MM.1S (cell line): ENCODE data around the gene TRIM14.

ENCODE experiments used
- DNase-seq: peaks from one replicate; pipeline ENCODE4 v3.0.0-alpha.2; 2015
- H2AFZ ChIP-seq: fragments of 300-600 bp; sonication (generic); 2 replicates; pipeline ENCODE4 v1.6.0; 2016; ENCODE audit warnings: antibody characterized with exemption, low read length
- H3F3A ChIP-seq: fragments of 300-600 bp; sonication (generic); 2 replicates; pipeline ENCODE4 v1.6.1; 2016; ENCODE audit warnings: mild to moderate bottlenecking, antibody characterized with exemption, low read length, moderate library complexity, mixed read lengths; ENCODE audit not compliant: insufficient read depth
- H3K27ac ChIP-seq: fragments of 300-600 bp; sonication (generic); 2 replicates; pipeline ENCODE4 v1.5.1; 2016; ENCODE audit warnings: mild to moderate bottlenecking, low read length
- H3K27me3 ChIP-seq: fragments of 300-600 bp; sonication (generic); replicated peaks from 2 replicates; pipeline ENCODE4 v1.6.0; 2016; ENCODE audit warnings: low read length; ENCODE audit not compliant: insufficient read depth
- H3K36me3 ChIP-seq: fragments of 300-600 bp; sonication (generic); replicated peaks from 2 replicates; pipeline ENCODE4 v1.6.1; 2016; ENCODE audit warnings: mild to moderate bottlenecking, low read length, mixed read lengths; ENCODE audit not compliant: insufficient read depth
- H3K4me1 ChIP-seq: fragments of 300-600 bp; sonication (generic); 2 replicates; pipeline ENCODE4 v1.6.1; 2016; ENCODE audit warnings: low read length, mixed read lengths
- H3K4me2 ChIP-seq: fragments of 300-600 bp; sonication (generic); 2 replicates; pipeline ENCODE4 v1.6.0; 2016; ENCODE audit warnings: low read depth, low read length
- H3K4me3 ChIP-seq: fragments of 300-600 bp; sonication (generic); 2 replicates; pipeline ENCODE4 v1.5.1; 2016; ENCODE audit warnings: low read length, mixed read lengths
- H3K79me2 ChIP-seq: fragments of 300-600 bp; sonication (generic); 2 replicates; pipeline ENCODE4 v1.6.1; 2016; ENCODE audit warnings: mixed run types, low read length, mixed read lengths
- H3K9ac ChIP-seq: fragments of 300-600 bp; sonication (generic); 2 replicates; pipeline ENCODE4 v1.6.1; 2016; ENCODE audit warnings: low read length, mixed read lengths
- H3K9me2 ChIP-seq: fragments of 300-600 bp; sonication (generic); replicated peaks from 2 replicates; pipeline ENCODE4 v1.6.1; 2016; ENCODE audit warnings: mild to moderate bottlenecking, low read length, mixed read lengths; ENCODE audit not compliant: insufficient read depth
- H3K9me3 ChIP-seq: fragments of 300-600 bp; sonication (generic); replicated peaks from 2 replicates; pipeline ENCODE4 v1.6.1; 2016; ENCODE audit warnings: mild to moderate bottlenecking, low read length, mixed read lengths; ENCODE audit not compliant: insufficient read depth
- H4K20me1 ChIP-seq: fragments of 300-600 bp; sonication (generic); 2 replicates; pipeline ENCODE4 v1.6.1; 2016; ENCODE audit warnings: mild to moderate bottlenecking, low read length, moderate library complexity, mixed read lengths; ENCODE audit not compliant: insufficient read depth
- EZH2 ChIP-seq: fragments of 300-600 bp; sonication (generic); optimal IDR thresholded peaks from 2 replicates; pipeline ENCODE3; 2017; ENCODE audit warnings: low read depth, mild to moderate bottlenecking, antibody characterized with exemption, low read length, mixed read lengths
- EZH2phosphoT487 ChIP-seq: fragments of 300-600 bp; sonication (generic); IDR thresholded peaks from 2 replicates; pipeline ENCODE4 v1.6.1; 2018; ENCODE audit warnings: antibody characterized with exemption, low read length
- TF ChIP-seq, protein P1 (sequence below): fragments of 300-600 bp; sonication (generic); IDR thresholded peaks from 2 replicates; pipeline ENCODE4 v1.5.1; 2016; ENCODE audit warnings: antibody characterized with exemption, low read length, mixed read lengths

TRIM14 gene

DNA sequence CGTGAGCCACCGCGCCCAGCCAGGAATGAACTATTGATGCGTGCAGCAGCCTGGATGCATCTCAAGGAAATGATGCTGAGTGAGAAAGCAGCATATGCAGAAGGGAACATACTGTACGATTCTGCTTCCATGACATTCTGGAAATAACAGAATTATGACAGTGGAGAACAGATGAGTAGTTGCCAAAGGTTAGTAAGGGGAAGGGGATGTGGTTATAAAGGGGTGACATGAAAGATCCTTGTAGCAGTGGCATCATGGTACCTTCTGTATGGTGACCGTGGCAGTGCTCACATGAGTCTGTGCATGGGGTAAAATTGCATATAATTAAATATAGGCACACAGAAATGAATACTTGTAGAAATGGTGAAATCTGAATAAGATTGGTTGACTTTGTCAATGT, 49.5 kb downstream of the TRIM14 start:
- Histone ChIP-seq H3K4me2 (no peak overlapping the region), H3F3A (no peaks in the 10 kb centered on the region), H3K79me2 (peaks cover 79% of the 10 kb centered on the region), H3K9me3 (no peaks in the 10 kb centered on the region), H3K4me3 (no peak overlapping the region), H3K4me1 (no peaks in the 10 kb centered on the region), H3K9ac (no peak overlapping the region), H3K27ac (no peak overlapping the region), H2AFZ (no peak overlapping the region), H3K36me3 (no peaks in the 10 kb centered on the region), H4K20me1 (no peaks in the 10 kb centered on the region), H3K9me2 (no peaks in the 10 kb centered on the region), H3K27me3 (no peaks in the 10 kb centered on the region)
- no peak for DNase-seq
- no peak for TF ChIP-seq EZH2

DNA sequence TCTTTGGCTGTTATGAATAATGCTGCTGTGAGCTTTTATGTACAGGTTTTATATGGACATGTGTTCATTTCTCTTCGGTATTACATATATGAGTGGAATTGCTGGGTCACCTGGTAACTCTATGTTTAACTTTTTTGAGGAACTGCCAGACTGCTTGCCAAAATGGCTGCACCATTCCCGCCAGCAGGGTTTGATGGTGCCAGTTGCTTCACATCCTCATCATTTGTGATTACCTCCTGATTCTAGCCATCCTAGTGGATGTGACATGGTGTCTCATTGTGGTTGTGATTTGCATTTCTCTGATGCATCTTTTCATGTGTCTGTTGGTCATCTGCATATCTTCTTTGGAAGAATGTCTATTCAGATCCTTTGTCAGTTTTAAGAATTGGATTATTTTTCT, 51.8 kb downstream of the TRIM14 start:
- H3K4me3 ChIP-seq: no peak overlapping the region
- TF ChIP-seq, protein P1, sequence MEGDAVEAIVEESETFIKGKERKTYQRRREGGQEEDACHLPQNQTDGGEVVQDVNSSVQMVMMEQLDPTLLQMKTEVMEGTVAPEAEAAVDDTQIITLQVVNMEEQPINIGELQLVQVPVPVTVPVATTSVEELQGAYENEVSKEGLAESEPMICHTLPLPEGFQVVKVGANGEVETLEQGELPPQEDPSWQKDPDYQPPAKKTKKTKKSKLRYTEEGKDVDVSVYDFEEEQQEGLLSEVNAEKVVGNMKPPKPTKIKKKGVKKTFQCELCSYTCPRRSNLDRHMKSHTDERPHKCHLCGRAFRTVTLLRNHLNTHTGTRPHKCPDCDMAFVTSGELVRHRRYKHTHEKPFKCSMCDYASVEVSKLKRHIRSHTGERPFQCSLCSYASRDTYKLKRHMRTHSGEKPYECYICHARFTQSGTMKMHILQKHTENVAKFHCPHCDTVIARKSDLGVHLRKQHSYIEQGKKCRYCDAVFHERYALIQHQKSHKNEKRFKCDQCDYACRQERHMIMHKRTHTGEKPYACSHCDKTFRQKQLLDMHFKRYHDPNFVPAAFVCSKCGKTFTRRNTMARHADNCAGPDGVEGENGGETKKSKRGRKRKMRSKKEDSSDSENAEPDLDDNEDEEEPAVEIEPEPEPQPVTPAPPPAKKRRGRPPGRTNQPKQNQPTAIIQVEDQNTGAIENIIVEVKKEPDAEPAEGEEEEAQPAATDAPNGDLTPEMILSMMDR: no peak
- TF ChIP-seq EZH2 (no peak), EZH2phosphoT487 (no peak)
- no peak overlapping the region for H2AFZ ChIP-seq
- no peak overlapping the region for H3K9ac ChIP-seq
- no peaks in the 10 kb centered on the region for H3K36me3 ChIP-seq
- H3K79me2 ChIP-seq: peaks cover 70% of the 10 kb centered on the region
- no peaks in the 10 kb centered on the region for H3K27me3 ChIP-seq
- no peak overlapping the region for H3K4me2 ChIP-seq
- no peaks in the 10 kb centered on the region for H4K20me1 ChIP-seq
- DNase-seq: no peak
- no peaks in the 10 kb centered on the region for H3K9me2 ChIP-seq
- H3F3A ChIP-seq: no peaks in the 10 kb centered on the region
- H3K27ac ChIP-seq: no peak overlapping the region
- no peaks in the 10 kb centered on the region for H3K9me3 ChIP-seq
- H3K4me1 ChIP-seq: no peaks in the 10 kb centered on the region

DNA sequence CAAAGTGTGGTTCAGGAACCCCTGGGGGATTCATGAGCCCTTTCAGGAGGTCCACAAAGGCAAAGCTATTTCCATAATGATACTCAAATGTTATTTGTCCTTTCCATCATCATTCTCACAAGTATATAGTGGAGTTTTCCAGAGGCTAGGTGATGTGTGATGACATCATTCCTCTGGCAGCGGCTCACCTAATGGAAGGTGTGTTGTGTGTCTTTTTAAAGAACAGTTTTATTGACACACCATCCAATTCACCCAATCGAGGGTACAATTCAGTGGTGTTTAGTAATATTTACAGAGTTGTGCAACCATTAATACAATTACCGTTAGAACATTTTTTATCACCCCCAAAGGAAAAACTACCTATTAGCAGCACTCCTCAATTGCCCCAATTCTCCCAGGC, 52.8 kb downstream of the TRIM14 start:
- Histone ChIP-seq H2AFZ (no peak overlapping the region), H4K20me1 (no peaks in the 10 kb centered on the region), H3F3A (no peaks in the 10 kb centered on the region), H3K9me3 (no peaks in the 10 kb centered on the region), H3K4me2 (no peak overlapping the region), H3K36me3 (no peaks in the 10 kb centered on the region), H3K4me3 (no peak overlapping the region), H3K9ac (no peak overlapping the region), H3K4me1 (no peaks in the 10 kb centered on the region), H3K27ac (no peak overlapping the region), H3K9me2 (no peaks in the 10 kb centered on the region), H3K27me3 (no peaks in the 10 kb centered on the region), H3K79me2 (peaks cover 66% of the 10 kb centered on the region)
- no peak for DNase-seq
- TF ChIP-seq EZH2phosphoT487: no peak
- TF ChIP-seq, protein P1: no peak
- TF ChIP-seq EZH2: no peak

DNA sequence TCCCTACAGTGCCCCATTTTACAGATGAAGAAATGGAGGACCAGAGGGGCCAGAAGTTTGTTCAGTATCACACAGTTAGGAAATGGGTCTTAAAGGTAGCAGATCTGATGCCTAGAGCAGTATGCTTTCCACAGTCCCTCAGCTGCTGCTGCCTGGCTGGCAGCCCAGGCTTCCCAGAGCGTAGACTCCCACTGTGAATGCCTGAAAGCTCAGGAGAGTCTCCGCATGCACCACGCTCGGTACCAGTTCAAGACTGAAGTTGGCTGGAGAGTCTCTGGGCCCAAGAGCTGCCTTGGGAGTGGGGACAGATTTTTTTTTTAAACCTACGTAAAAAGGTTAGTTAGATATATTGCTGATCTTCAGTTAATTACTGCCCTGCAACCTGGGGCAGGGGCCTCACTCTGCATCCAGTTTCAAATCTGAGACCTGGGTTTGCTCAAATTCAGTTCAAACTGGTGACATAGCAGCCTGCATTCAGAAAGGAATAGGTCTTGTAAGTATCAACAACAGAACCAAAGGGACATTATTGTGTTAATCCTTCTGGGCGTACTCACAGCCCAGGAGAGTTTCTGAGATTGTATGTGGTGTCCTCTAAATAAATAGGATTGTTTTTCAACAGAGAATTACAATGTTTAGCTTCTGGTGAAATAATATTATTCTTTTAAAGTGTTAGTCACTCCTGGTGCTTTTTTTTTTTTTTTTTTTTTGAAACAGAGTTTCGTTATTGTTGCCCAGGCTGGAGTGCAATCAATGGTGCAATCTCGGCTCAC, 54.2 kb downstream of the TRIM14 start:
- H3F3A ChIP-seq: no peaks in the 10 kb centered on the region
- no peak overlapping the region for H3K9ac ChIP-seq
- H3K4me1 ChIP-seq: no peaks in the 10 kb centered on the region
- no peaks in the 10 kb centered on the region for H3K36me3 ChIP-seq
- no peaks in the 10 kb centered on the region for H4K20me1 ChIP-seq
- no peak overlapping the region for H2AFZ ChIP-seq
- H3K27ac ChIP-seq: no peak overlapping the region
- H3K9me2 ChIP-seq: no peaks in the 10 kb centered on the region
- no peak overlapping the region for H3K4me3 ChIP-seq
- TF ChIP-seq, protein P1: no peak
- TF ChIP-seq EZH2 (no peak), EZH2phosphoT487 (no peak)
- H3K79me2 ChIP-seq: peaks cover 71% of the 10 kb centered on the region
- no peaks in the 10 kb centered on the region for H3K27me3 ChIP-seq
- no peak for DNase-seq
- H3K4me2 ChIP-seq: no peak overlapping the region
- H3K9me3 ChIP-seq: no peaks in the 10 kb centered on the region
